NT2/D1 (cell line): ENCODE data around the gene FAM216B.

Source experiments
- DNase-seq: peaks from one replicate; pipeline ENCODE4 v3.0.0-alpha.2; 2011; ENCODE audit warnings: low read depth, low spot score
- H3K27me3 ChIP-seq: 2 replicates; pipeline ENCODE4 v1.6.0; 2011; ENCODE audit warnings: mild to moderate bottlenecking; ENCODE audit not compliant: insufficient read length, insufficient read depth
- H3K36me3 ChIP-seq: 2 replicates; pipeline ENCODE4 v1.6.1; 2011; ENCODE audit warnings: mild to moderate bottlenecking, low read length, mixed read lengths; ENCODE audit not compliant: insufficient read depth, insufficient read length
- H3K4me1 ChIP-seq: 2 replicates; pipeline ENCODE4 v1.5.1; 2011; ENCODE audit not compliant: insufficient read depth, insufficient read length
- H3K4me3 ChIP-seq: 2 replicates; pipeline ENCODE4 v1.5.1; 2011; ENCODE audit warnings: low read depth; ENCODE audit not compliant: insufficient read length
- H3K9ac ChIP-seq: 2 replicates; pipeline ENCODE4 v1.6.0; 2011; ENCODE audit warnings: low read depth; ENCODE audit not compliant: insufficient read length
- H3K9me3 ChIP-seq: 2 replicates; pipeline ENCODE4 v1.5.1; 2011; ENCODE audit warnings: mild to moderate bottlenecking, low read length; ENCODE audit not compliant: insufficient read depth
- SUZ12 ChIP-seq: IDR thresholded peaks from 2 replicates; pipeline ENCODE4 v1.6.1; 2011; ENCODE audit not compliant: insufficient read length, insufficient read depth; ENCODE audit errors: extremely low read depth
- YY1 ChIP-seq: IDR thresholded peaks from 2 replicates; pipeline ENCODE4 v1.6.1; 2011; ENCODE audit not compliant: insufficient read length, insufficient read depth
- ZNF274 ChIP-seq: IDR thresholded peaks from 2 replicates; pipeline ENCODE4 v1.6.1; 2011; ENCODE audit warnings: mild to moderate bottlenecking, low read depth, low read length

The FAM216B gene

DNA sequence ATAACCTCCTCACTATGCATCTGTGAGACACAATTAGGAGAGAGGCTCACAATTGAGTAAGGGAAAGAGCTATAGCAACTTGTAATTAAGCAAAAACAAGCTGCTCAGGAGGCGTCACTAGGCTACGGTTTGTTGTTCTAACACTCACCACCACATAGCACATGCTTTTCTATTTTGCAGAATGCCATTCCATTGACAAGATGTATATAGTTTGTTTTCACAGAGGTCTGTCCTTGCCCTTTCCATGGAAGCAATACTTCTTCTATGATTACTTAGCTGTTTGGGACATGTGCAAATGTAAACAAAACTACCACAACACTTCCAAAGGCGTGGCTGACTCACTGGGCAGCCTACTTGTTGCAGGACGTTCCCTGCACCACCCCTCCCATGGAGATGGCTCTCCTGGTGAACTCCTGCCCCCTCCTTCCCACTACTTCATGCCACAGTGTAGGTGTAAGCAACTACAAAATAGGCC is 33.9 kb upstream of the FAM216B start:
- Histone ChIP-seq H3K9ac (no peak overlapping the region), H3K9me3 (no peaks in the 10 kb centered on the region), H3K4me3 (no peak overlapping the region), H3K27me3 (no peaks in the 10 kb centered on the region), H3K36me3 (no peaks in the 10 kb centered on the region), H3K4me1 (no peaks in the 10 kb centered on the region)
- DNase-seq: no peak
- TF ChIP-seq ZNF274 (no peak), YY1 (no peak), SUZ12 (no peak)

DNA sequence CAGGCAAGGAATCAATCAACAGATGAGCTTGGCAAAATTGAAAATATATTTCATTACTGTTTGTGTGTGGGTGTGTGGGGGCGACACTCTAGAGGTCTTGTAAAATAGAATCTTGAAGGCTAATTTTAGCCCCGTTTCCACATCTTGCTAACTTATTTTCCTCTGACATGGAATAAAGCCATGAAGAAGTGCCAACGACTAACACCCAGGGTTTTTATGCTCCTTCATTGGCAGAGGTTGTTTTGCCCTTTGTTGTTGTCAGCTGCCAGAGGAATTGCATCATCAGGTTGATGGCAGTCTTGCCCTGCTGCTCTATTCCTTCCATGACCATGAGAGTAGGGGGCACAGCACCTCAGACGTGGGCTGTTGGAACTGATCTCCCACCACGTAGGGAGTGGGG is 30.6 kb upstream of the FAM216B start:
- TF ChIP-seq SUZ12 (no peak), ZNF274 (no peak), YY1 (no peak)
- H3K4me1 ChIP-seq: no peaks in the 10 kb centered on the region

DNA sequence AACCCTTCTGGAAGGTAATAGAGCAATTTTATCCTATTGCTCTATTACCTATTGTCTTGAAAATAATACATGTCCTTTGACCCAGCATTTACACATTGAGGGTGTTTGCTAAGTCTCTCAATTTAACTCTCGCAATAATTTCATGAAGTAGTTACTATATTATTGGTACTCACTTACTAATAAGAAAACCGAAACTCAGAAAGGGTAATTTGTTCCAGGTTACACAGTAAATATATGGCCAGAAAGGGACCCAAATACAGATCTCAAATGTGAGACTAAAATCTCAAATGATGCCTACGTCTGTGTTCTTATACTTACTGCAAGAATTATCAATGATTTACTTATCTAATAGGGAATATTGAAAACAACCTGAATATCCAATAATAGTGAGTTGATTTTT is 29.7 kb upstream of the FAM216B start:
- Histone ChIP-seq H3K4me3 (no peak overlapping the region), H3K36me3 (no peaks in the 10 kb centered on the region), H3K9me3 (no peaks in the 10 kb centered on the region), H3K27me3 (no peaks in the 10 kb centered on the region), H3K9ac (no peak overlapping the region), H3K4me1 (no peaks in the 10 kb centered on the region)
- no peak for DNase-seq
- TF ChIP-seq SUZ12 (no peak), ZNF274 (no peak), YY1 (no peak)

More for the DNA sequence above, 30.6 kb upstream of the FAM216B start:
- DNase-seq: no peak
- no peaks in the 10 kb centered on the region for H3K27me3 ChIP-seq
- H3K9me3 ChIP-seq: no peaks in the 10 kb centered on the region
- no peaks in the 10 kb centered on the region for H3K36me3 ChIP-seq
- H3K4me3 ChIP-seq: no peak overlapping the region
- no peak overlapping the region for H3K9ac ChIP-seq

- no peaks in the 10 kb centered on the region for H3K36me3 ChIP-seq
- TF ChIP-seq ZNF274 (no peak), SUZ12 (no peak), YY1 (no peak)
- DNase-seq: no peak
- no peaks in the 10 kb centered on the region for H3K9me3 ChIP-seq
- H3K9ac ChIP-seq: no peak overlapping the region
- no peaks in the 10 kb centered on the region for H3K27me3 ChIP-seq
- no peaks in the 10 kb centered on the region for H3K4me1 ChIP-seq
- H3K4me3 ChIP-seq: no peak overlapping the region
Observed at GRCh38 chr13:42752731-42753130, 28.7 kb upstream of the FAM216B start.

- DNase-seq: no peak
- no peak overlapping the region for H3K9ac ChIP-seq
- H3K27me3 ChIP-seq: no peaks in the 10 kb centered on the region
- H3K4me1 ChIP-seq: no peaks in the 10 kb centered on the region
- H3K36me3 ChIP-seq: no peaks in the 10 kb centered on the region
- H3K4me3 ChIP-seq: no peak overlapping the region
- no peak for TF ChIP-seq SUZ12
- no peak for TF ChIP-seq YY1
- TF ChIP-seq ZNF274: no peak
- H3K9me3 ChIP-seq: no peaks in the 10 kb centered on the region
Observed at GRCh38 chr13:42753697-42754096, 27.7 kb upstream of the FAM216B start.

DNA sequence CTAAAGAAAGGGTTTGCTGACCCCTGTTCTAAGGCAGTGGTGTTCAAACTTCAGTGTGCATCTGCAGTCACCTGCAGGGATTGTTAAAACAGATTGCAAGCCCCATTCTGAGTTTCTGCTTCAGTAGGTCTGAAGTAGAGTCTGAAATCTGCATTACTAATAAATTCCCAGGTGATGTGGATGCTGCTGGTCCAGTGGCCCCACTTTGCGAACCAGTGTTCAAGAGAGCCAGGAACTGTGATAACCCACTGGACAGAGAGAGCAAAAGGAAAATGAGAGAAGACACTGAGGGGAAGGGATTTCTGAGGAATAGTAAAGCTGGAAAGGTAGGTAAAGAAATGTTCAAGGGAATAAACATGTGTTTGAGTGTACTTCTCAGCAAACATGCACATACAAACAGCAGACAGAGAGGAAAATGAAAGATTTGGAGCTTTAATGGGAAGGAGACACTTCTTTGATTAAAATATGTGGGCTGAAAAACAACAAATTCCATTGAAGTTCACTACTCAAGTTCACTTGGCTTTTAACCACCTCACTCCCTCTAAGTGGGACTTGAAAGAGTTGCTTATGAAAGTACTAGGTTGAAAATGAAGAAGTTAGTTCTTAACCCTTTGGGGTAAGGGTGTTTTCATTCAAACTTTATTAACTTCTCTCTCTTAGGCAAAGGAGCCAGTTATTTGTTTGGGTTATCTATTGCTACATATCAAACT is 26.4 kb upstream of the FAM216B start:
- H3K36me3 ChIP-seq: no peaks in the 10 kb centered on the region
- H3K27me3 ChIP-seq: no peaks in the 10 kb centered on the region
- H3K4me3 ChIP-seq: no peak overlapping the region
- H3K9me3 ChIP-seq: no peaks in the 10 kb centered on the region
- TF ChIP-seq ZNF274 (no peak), SUZ12 (no peak), YY1 (no peak)
- H3K9ac ChIP-seq: no peak overlapping the region
- no peaks in the 10 kb centered on the region for H3K4me1 ChIP-seq
- no peak for DNase-seq

DNA sequence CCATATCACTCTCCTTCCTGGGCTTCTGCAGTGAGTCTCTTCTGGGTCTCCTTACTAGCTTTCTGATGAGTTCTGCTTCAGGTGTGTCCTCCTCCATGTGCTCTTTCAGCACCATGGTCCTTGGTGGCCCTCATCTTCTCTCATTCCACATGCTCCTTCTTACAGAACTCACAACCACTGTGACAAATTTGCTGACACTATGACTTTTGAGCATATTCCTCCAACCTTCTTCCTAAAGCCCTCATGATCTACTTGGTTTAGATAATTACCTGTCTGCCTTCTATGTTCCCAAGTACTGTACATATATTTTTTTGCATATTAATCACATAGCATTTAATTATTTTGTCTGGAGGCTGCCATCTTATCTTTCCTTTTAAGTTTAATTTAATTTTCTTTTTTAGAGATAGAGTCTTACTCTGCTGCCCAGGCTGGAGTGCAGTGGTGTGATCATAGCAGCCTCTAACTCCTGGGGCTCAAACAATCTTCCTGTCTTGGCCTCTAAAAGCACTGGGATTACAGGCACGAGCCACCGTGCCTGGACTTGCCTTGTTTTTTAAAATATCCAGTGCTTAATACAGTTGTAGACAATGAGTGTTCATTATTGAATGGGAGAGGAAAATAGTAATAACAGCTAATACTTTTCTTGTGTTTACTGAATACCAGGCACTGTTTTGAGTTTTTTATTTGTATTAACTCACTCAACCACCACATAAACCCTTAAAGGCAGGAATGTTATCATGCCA is 23.5 kb upstream of the FAM216B start:
- no peaks in the 10 kb centered on the region for H3K9me3 ChIP-seq
- H3K9ac ChIP-seq: no peak overlapping the region
- no peak for DNase-seq
- no peak for TF ChIP-seq ZNF274
- no peak for TF ChIP-seq SUZ12
- no peak for TF ChIP-seq YY1
- no peaks in the 10 kb centered on the region for H3K36me3 ChIP-seq
- H3K4me3 ChIP-seq: no peak overlapping the region
- no peaks in the 10 kb centered on the region for H3K27me3 ChIP-seq
- no peaks in the 10 kb centered on the region for H3K4me1 ChIP-seq
